Dermis microvascular lymphatic vessel endothelial cell (primary cell): ENCODE data around the gene DEPDC1B. TPM values are rescaled to one million over a fixed set of nuclear protein-coding genes. Genes with fewer than 3 reads are reported as not detected.
"Not testable (repeated sequence)": the region's sequence is repeated elsewhere in the genome, so short reads cannot be mapped to it uniquely, and the experiment has no call there.

Source experiments
- DNase-seq, 2 donors: peaks; one replicate each; pipeline versions ENCODE4 v3.0.0 to v3.0.0-alpha.2; 2010; ENCODE audit warnings: low read depth in 2 of 2
- total RNA-seq: library from RNA; depleted of rRNA; stranded (reverse); fragments of >200 nt; gene quantifications from 2 replicates; pipeline ENCODE4 v1.2.1, GENCODE V29; 2014

The DEPDC1B gene
- total RNA-seq, 1 donor from 2014 or later: 9.9 TPM

DNA sequence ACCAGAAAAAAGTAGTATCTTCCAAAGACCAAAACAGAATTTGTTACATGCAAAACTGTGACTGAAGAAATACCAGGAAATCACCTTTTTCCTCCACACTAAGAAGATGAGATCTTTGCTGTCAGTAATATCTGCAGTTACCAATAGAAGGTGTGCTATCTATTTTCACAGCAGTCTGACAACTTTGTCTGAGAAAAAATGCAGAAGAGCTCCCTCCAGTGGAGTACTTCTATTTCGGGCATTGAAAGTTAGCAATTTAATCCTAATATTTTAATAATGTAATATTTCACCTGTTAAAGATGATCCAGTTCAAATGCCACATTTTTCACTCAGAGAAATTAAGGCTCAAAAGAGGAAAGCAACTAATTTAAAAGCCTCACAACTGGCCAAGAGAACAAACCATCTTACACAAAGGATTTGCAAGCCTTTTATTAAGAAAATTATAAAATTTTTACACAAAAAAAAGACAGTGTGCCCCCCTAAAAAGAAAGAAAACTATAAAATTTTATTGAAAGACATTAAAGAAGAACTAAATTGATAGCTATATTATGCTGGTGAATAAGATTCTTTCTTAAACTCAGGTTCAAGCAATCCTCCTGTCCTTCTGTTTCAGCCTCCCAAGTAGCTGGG, 50.6 kb downstream of the DEPDC1B start:
- peak; percentile 48 to 55 for DNase-seq

DNA sequence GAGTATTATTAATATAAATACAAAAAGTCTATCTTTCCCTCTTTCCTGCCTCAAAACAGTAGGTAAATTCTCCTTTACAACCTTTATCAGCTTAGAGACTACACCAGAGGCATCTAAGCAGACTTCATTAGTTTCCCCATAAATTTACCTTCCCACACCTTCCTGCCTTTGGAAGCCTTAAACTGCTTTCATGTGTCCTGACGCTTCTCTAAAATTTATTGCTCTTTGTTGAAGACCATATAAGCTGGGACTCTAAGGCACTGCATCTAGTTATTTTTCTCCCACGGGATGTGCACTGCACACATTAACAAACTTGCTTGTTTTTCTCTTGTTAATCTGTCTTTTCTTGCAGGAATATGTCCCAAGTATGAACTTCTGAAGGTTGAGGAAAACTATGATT, 51.8 kb downstream of the DEPDC1B start:
- DNase-seq: no peak

DNA sequence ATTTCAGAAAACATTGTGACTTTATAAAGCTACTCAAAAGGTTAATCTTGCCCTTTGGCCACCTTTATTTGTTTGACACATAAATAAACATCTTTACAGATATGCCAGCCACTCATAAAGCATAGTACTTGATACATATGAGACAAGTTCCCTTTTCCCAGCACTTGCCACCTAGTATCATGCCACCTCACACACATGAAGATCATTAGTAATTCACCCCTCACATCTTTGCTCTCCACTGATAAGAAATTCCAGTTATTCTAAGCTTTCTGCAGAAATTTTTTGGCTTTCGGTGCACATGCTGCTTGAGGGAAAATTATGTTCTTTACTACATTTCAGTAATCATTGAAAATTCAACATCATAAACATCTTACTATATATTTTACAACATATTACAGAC, 59.1 kb downstream of the DEPDC1B start:
- no peak for DNase-seq

DNA sequence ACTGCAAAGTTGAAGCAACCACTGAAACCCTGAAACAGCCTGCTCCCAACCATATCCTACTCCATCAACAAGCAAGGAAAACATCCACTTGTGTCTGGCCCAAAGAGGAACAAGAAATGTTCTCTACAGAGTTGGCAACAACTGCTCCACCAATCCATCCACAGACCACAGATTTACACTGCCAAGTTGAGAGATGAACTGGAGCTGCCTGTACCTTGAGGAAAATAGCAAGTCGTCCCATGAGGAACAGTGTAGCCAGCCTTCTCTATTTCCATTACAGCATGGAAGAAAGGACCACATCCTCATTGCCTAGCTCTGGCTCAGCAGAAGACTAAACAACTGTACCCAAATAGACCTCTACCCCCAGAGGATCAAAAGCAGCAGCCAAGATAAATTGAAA, 60.4 kb downstream of the DEPDC1B start:
- DNase-seq: no peak

- no peak for DNase-seq
Measured at GRCh38 chr5:60638300-60638699, 61.7 kb downstream of the DEPDC1B start.

DNA sequence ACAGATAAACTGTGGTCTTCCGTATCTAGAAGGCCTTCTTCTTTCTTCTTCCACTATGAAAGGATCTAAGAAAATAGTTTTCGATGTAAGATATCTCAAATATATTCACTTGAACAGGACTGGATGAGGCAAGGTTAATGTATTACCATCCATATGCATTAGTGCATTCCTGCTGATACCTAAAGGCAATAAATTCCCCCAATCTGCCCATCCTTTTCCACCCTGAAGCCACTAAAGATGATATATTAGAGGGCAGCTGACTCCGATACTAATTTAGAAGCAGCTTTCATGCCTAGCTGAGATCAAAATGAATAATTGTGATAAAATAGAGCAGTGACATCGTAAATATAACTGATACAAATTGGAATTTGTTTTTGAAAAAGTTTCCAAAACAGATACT, 63.3 kb downstream of the DEPDC1B start:
- DNase-seq: no peak

DNA sequence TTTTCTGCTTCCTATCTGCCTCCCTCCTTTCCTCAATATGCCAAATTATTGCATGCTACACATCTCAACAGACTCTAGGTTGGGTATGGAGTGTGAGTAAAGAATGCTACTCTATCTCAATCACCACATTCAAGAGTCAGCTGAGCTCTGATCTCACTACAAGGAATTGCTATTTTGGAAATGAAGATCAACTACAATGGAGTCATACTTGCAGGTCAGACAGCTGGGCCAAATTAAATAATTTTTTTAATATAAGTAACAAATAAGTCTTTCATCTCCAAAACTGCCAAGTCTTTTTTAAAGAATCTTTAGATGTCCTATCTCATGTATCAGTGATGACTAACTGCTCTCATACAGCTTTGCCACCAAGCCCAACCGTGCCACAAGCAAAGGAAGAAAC, 64.0 kb downstream of the DEPDC1B start:
- DNase-seq: no peak

DNA sequence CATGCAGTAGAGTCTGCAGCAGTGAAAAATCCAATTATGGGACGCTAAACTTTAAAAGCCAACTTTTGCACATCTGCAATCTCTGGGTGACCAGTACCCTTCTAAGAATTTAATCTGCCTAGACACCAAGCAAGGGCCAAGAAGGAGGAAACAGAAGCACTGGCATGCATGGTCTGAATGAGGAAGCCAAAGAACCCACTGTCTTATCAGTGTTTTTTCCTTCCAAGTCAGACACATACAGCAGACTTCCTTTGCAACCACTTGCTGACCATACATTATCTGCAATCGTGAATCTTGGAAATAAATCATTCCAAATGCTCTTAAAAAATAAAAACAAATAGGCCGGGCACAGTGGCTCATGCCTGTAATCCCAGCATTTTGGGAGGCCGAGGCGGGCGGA, 65.9 kb downstream of the DEPDC1B start:
- no peak for DNase-seq

GRCh38 chr5:60633341-60633740, 66.6 kb downstream of the DEPDC1B start:
- DNase-seq: no peak

- DNase-seq: no peak
Measured at GRCh38 chr5:60632153-60632552, 67.8 kb downstream of the DEPDC1B start.

DNA sequence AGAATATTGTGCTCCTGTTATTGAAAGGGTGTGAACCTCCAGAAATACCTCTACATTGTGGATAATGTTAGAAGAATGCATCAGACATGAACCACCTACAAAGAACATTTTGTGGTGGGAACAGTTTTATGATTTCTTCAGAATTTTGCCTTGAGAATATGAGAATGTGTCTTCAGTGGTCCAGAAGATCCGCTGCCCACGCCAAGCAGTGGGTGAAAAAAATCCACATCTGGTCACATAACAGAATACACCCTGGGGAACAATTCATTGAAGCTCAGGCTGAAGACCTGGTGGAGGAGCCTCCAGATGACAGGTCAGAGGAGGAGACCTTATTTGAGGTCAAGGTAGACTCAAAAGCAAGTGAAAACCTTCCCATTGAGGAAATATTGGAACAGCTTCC, 69.1 kb downstream of the DEPDC1B start:
- DNase-seq: no peak

DNA sequence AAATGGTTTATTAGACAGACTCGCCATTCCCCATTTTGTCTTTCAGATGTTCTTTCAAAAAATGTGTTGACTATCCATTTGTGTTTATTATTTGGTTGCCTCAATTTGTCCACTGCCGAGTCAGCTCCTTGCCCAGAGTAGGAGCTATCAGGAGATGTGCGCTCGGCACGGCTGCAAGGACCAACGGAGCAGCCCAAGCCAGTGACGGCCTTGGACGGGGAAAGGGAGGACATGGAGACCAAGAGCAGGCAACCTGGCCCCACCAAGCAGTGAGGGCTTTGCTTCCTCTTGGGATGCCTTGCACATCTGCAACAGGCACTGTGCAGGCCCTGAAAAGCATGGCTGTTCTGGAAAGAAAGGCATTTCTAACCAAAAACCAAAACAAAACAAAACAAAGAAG, 69.8 kb downstream of the DEPDC1B start:
- DNase-seq: no peak

DNA sequence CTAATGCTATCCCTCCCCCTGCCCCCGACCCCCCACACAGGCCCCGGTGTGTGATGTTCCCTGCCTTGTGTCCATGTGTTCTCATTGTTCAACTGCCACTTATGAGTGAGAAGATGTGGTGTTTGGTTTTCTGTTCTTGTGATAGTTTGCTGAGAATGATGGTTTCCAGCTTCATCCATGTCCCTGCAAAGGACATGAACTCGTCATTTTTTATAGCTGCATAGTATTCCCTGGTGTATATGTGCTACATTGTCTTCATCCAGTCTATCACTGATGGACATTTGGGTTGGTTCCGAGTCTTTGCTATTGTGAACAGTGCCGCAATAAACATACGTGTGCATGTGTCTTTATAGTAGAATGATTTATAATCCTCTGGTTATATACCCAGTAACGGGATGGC, 75.1 kb downstream of the DEPDC1B start:
- DNase-seq: not testable (repeated sequence)

DNA sequence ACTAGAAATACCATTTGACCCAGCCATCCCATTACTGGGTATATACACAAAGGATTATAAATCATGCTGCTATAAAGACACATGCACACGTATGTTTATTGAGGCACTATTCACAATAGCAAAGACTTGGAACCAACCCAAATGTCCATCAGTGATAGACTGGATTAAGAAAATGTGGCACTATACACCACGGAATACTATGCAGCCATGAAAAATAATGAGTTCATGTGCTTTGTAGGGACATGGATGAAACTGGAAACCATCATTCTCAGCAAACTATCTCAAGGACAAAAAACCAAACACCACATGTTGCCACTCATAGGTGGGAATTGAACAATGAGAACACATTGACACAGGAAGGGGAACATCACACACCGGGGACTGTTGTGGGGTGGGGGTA, 79.2 kb downstream of the DEPDC1B start:
- DNase-seq: not testable (repeated sequence)

DNA sequence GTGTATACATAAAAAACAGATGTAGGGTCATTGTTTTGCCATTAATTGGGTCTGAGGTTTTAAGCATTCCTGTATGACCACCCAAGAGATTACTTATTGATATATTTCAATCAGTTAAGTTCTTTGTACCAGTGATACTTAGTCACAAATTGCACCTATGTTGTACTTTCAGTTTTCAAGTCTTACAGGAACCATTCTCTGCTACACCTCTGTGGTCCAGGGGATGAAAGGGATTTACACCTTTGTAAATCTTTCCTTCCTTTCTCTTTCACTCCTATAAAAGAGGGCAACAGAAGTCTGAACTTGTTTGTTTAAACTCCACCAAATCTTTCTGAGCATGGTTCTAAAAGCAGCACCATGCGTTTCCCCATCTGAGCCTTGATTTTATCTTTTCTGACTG, 86.1 kb downstream of the DEPDC1B start:
- DNase-seq: no peak

- no peak for DNase-seq
Measured at GRCh38 chr5:60611099-60611740, 88.7 kb downstream of the DEPDC1B start.

DNA sequence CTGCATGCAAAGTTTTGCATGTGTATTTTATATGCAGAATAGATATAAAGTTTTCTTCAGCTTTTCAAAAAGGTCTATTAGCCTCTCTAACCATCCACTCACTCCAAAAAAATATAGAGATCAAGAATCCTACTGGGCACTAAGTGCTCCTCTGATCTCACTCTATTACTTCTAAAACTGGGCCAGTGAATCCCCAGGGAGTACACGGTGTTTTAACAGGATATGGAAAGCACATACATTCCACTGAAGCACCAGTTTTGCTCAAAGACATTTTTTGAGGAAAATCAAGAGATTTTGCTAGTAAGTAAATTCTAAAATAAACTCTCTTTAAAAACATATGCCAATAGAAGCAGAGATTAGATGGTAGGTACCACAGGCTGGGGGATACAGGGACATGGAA, 95.2 kb downstream of the DEPDC1B start:
- no peak for DNase-seq

GRCh38 chr5:60598424-60598823, 101.5 kb downstream of the DEPDC1B start:
- DNase-seq: no peak

GRCh38 chr5:60597572-60598320, 102.2 kb downstream of the DEPDC1B start:
- DNase-seq: peak; percentile 8 to 17

DNA sequence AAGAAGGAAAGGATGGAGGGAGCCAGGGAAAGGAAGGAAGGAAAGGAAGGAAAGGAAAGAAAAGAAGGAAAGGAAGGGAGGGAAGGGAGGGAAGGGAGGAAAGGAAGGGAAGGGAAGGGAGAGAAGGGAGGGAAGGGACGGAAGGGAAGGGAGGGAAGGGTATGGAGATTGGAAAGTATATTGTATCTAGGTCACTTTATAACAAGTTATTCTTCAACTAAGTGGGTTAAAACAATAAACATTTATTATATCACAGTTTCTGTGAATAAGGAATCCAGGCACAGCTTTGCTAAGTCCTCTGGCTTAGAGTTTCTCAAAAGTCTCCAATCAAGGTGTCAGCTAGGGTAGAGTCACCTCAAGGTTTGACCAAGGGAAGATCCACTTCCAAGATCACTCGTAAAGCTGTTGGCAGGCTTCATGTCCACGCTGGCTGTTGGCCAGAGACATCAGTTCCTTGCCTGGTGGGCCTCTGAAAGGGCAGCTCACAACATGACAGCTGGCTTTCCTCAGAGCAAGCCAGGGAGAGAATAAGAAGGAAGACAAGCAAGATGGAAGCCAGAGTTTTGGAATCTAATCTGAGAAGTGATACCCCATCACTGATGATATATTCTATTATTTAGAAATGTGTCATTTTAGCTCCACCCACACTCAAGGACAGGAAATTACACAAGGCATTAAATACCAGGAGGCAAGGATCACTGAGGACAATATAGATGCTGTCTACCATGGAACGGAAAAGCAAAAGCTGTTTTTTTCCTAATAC, 105.1 kb downstream of the DEPDC1B start:
- no peak for DNase-seq

DNA sequence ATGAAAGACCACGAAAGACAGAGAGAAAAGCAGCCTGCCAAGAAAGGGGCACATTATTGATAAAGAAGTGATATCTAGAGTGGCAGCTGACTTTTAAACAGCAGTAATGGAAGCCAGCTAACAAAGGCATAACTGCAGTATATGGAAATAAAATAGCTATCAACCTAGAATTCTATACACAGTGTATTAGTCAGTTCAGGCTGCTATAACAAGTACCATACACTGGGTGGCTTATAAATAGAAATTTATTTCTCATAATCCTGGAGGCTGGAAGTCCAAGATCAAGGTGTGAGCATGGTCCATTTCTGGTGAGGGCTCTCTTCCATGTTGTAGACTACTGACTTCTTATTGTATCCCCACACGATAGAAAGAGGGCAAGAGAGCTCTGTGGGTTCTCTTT, 109.8 kb downstream of the DEPDC1B start:
- no peak for DNase-seq

DNA sequence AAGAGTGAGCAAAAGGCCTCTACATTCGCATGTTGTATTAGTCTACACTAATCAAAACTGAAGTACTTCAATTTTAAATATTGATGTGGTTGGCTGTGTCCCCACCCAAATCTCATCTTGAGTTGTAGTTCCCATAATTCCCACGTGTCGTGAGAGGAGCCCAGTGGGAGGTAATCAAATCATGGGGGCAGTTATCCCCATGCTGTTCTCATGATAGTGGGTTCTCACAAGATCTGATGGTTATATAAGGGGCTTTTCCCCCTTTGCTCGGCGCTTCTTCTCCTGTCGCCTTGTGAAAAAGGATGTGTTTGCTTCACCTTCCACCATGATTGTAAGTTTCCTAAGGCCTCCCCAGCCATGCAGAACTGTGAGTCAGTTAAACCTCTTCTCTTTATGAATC, 112.7 kb downstream of the DEPDC1B start:
- not testable (repeated sequence) for DNase-seq
